HCT116 (cell line): Measurements from ENCODE around the gene LUZP2.

Experiments
- EGR1 ChIP-seq: IDR thresholded peaks from 2 replicates; pipeline ENCODE4 v1.6.1; 2012; ENCODE audit warnings: low read depth
- POLR2AphosphoS5 ChIP-seq: IDR thresholded peaks from 2 replicates; pipeline ENCODE4 v1.6.1; 2011; ENCODE audit warnings: mild to moderate bottlenecking, low read depth, low read length, moderate library complexity
- RAD21 ChIP-seq: IDR thresholded peaks from 2 replicates; pipeline ENCODE4 v1.6.1; 2012; ENCODE audit warnings: low read depth, mild to moderate bottlenecking
- SP1 ChIP-seq: IDR thresholded peaks from 2 replicates; pipeline ENCODE4 v1.6.1; 2012; ENCODE audit warnings: low read depth
- ZFX ChIP-seq: fragments of 450-650 bp; IDR thresholded peaks from 2 replicates; pipeline ENCODE4 v1.6.1; 2017
- TF ChIP-seq, protein P1 (sequence below), 3 experiments: fragments of 200-600 bp in 1 of 3; sonication (generic) in 1 of 3; IDR thresholded peaks in 2 of 3; conservative IDR thresholded peaks in 1 of 3; 2 replicates each; pipeline ENCODE4 v1.5.1; 2012 to 2017; ENCODE audit warnings: low read depth in 2 of 3, low read length in 2 of 3, antibody characterized with exemption in 1 of 3, borderline replicate concordance in 1 of 3, control low read depth in 1 of 3, mild to moderate bottlenecking in 1 of 3, mixed read lengths in 1 of 3, mixed run types in 1 of 3, moderate library complexity in 1 of 3; ENCODE audit not compliant: insufficient read depth in 1 of 3

- TF ChIP-seq SP1 (no peak), RAD21 (no peak), POLR2AphosphoS5 (no peak), ZFX (no peak), EGR1 (no peak)
- TF ChIP-seq, protein P1, sequence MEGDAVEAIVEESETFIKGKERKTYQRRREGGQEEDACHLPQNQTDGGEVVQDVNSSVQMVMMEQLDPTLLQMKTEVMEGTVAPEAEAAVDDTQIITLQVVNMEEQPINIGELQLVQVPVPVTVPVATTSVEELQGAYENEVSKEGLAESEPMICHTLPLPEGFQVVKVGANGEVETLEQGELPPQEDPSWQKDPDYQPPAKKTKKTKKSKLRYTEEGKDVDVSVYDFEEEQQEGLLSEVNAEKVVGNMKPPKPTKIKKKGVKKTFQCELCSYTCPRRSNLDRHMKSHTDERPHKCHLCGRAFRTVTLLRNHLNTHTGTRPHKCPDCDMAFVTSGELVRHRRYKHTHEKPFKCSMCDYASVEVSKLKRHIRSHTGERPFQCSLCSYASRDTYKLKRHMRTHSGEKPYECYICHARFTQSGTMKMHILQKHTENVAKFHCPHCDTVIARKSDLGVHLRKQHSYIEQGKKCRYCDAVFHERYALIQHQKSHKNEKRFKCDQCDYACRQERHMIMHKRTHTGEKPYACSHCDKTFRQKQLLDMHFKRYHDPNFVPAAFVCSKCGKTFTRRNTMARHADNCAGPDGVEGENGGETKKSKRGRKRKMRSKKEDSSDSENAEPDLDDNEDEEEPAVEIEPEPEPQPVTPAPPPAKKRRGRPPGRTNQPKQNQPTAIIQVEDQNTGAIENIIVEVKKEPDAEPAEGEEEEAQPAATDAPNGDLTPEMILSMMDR (IDR thresholded peaks at IDR 0.05 in 2 of 3, conservative IDR thresholded peaks at IDR 0.05 in 1 of 3; ENCODE audit: borderline replicate concordance in 1 of 3, insufficient read depth in 1 of 3, low read depth in 2 of 3, low read length in 2 of 3): no peak
Measured at GRCh38 chr11:24678703-24679348, 182.0 kb downstream of the LUZP2 start.
